IPS-15b (cell line): Measurements from ENCODE around the gene HIPK1.
"Not testable (repeated sequence)": the region's sequence is repeated elsewhere in the genome, so short reads cannot be mapped to it uniquely, and the experiment has no call there.

ENCODE experiments used
- H3K27me3 ChIP-seq: one replicate; pipeline ENCODE4 v1.6.1; 2013; ENCODE audit warnings: low read length; ENCODE audit not compliant: control insufficient read depth, insufficient read depth
- H3K36me3 ChIP-seq: one replicate; pipeline ENCODE4 v1.6.1; 2013; ENCODE audit warnings: low read length; ENCODE audit not compliant: control insufficient read depth, insufficient read depth
- H3K4me1 ChIP-seq: one replicate; pipeline ENCODE4 v1.6.1; 2013; ENCODE audit warnings: mild to moderate bottlenecking, low read length; ENCODE audit not compliant: control insufficient read depth, insufficient read depth
- H3K4me3 ChIP-seq: one replicate; pipeline ENCODE4 v1.5.1; 2013; ENCODE audit warnings: low read depth, low read length
- H3K9ac ChIP-seq: one replicate; pipeline ENCODE4 v1.6.1; 2013; ENCODE audit warnings: low read depth, mild to moderate bottlenecking, low read length
- H3K9me3 ChIP-seq: one replicate; pipeline ENCODE4 v1.6.1; 2013; ENCODE audit warnings: mild to moderate bottlenecking, low read length; ENCODE audit not compliant: control insufficient read depth, insufficient read depth

HIPK1 gene

GRCh38 chr1:113948151-113948550 is 19.0 kb downstream of the HIPK1 start:
- H3K9ac ChIP-seq, H3K4me3 ChIP-seq, H3K9me3 ChIP-seq, H3K36me3 ChIP-seq, H3K27me3 ChIP-seq, H3K4me1 ChIP-seq: not testable (repeated sequence)

- H3K9ac ChIP-seq = no peak overlapping the region
- peaks cover 9% of the 10 kb centered on the region for H3K4me1 ChIP-seq
- no peaks in the 10 kb centered on the region for H3K36me3 ChIP-seq
These were observed 19.9 kb downstream of the HIPK1 start for GRCh38 chr1:113949007-113949406.

GRCh38 chr1:113950908-113951307 is 21.8 kb downstream of the HIPK1 start:
- no peak overlapping the region for H3K4me3 ChIP-seq
- H3K9me3 ChIP-seq = no peaks in the 10 kb centered on the region
- H3K36me3 ChIP-seq = no peaks in the 10 kb centered on the region
- H3K27me3 ChIP-seq = no peaks in the 10 kb centered on the region
- H3K9ac ChIP-seq = no peak overlapping the region
- peaks cover 9% of the 10 kb centered on the region for H3K4me1 ChIP-seq

More at GRCh38 chr1:113949007-113949406, 19.9 kb downstream of the HIPK1 start:
- Histone ChIP-seq H3K9me3 (no peaks in the 10 kb centered on the region), H3K4me3 (no peak overlapping the region), H3K27me3 (no peaks in the 10 kb centered on the region)

- H3K4me3 ChIP-seq = no peak overlapping the region
- H3K9me3 ChIP-seq = no peaks in the 10 kb centered on the region
- H3K9ac ChIP-seq = no peak overlapping the region
- peaks cover 8% of the 10 kb centered on the region for H3K4me1 ChIP-seq
- no peaks in the 10 kb centered on the region for H3K27me3 ChIP-seq
- no peaks in the 10 kb centered on the region for H3K36me3 ChIP-seq
These were observed 22.6 kb downstream of the HIPK1 start for GRCh38 chr1:113951719-113952118.

GRCh38 chr1:113957984-113958383 is 28.9 kb downstream of the HIPK1 start:
- no peak overlapping the region for H3K4me3 ChIP-seq
- no peaks in the 10 kb centered on the region for H3K36me3 ChIP-seq
- no peaks in the 10 kb centered on the region for H3K9me3 ChIP-seq
- H3K27me3 ChIP-seq = no peaks in the 10 kb centered on the region
- no peaks in the 10 kb centered on the region for H3K4me1 ChIP-seq
- no peak overlapping the region for H3K9ac ChIP-seq

GRCh38 chr1:113958691-113959090 is 29.6 kb downstream of the HIPK1 start:
- Histone ChIP-seq H3K36me3 (peaks cover 1% of the 10 kb centered on the region), H3K9me3 (no peaks in the 10 kb centered on the region), H3K4me1 (no peaks in the 10 kb centered on the region), H3K27me3 (no peaks in the 10 kb centered on the region), H3K9ac (peak overlapping the region; percentile 16), H3K4me3 (no peak overlapping the region)

GRCh38 chr1:113963281-113963906 is 34.3 kb downstream of the HIPK1 start:
- H3K36me3 ChIP-seq = peaks cover 13% of the 10 kb centered on the region
- H3K9me3 ChIP-seq = no peaks in the 10 kb centered on the region
- H3K4me1 ChIP-seq = no peaks in the 10 kb centered on the region
- H3K4me3 ChIP-seq = no peak overlapping the region
- H3K9ac ChIP-seq = no peak overlapping the region
- H3K27me3 ChIP-seq = no peaks in the 10 kb centered on the region

GRCh38 chr1:113965703-113966412 is 36.7 kb downstream of the HIPK1 start:
- H3K4me3 ChIP-seq = no peak overlapping the region
- peaks cover 18% of the 10 kb centered on the region for H3K36me3 ChIP-seq
- H3K4me1 ChIP-seq = no peaks in the 10 kb centered on the region
- H3K9ac ChIP-seq = no peak overlapping the region
- no peaks in the 10 kb centered on the region for H3K27me3 ChIP-seq
- no peaks in the 10 kb centered on the region for H3K9me3 ChIP-seq

GRCh38 chr1:113972954-113973353 is 43.8 kb downstream of the HIPK1 start:
- Histone ChIP-seq H3K4me1 (peaks cover 24% of the 10 kb centered on the region), H3K27me3 (no peaks in the 10 kb centered on the region), H3K9ac (no peak overlapping the region), H3K9me3 (no peaks in the 10 kb centered on the region), H3K4me3 (no peak overlapping the region), H3K36me3 (peaks cover 14% of the 10 kb centered on the region)

GRCh38 chr1:113975211-113975895 is 46.2 kb downstream of the HIPK1 start:
- Histone ChIP-seq H3K4me3 (no peak overlapping the region), H3K36me3 (peaks cover 9% of the 10 kb centered on the region), H3K9me3 (no peaks in the 10 kb centered on the region), H3K9ac (no peak overlapping the region), H3K27me3 (no peaks in the 10 kb centered on the region), H3K4me1 (peaks cover 37% of the 10 kb centered on the region)

GRCh38 chr1:113976609-113977278 is 47.6 kb downstream of the HIPK1 start:
- Histone ChIP-seq H3K4me3 (no peak overlapping the region), H3K9ac (no peak overlapping the region), H3K27me3 (no peaks in the 10 kb centered on the region), H3K36me3 (peaks cover 13% of the 10 kb centered on the region), H3K9me3 (no peaks in the 10 kb centered on the region), H3K4me1 (peaks cover 37% of the 10 kb centered on the region)
